Stimulated activated CD4-positive, alpha-beta T cell treated with anti-CD3 and anti-CD28 coated beads, TNF-alpha, amount 100 ng/mL, for 48 hours (primary cell): ENCODE results near the gene CHD8.

Experiments
- DNase-seq, 3 donors: peaks; one replicate each; pipeline ENCODE4 v3.0.0-alpha.2; 2020; ENCODE audit warnings: low read depth in 3 of 3

Gene CHD8

DNA sequence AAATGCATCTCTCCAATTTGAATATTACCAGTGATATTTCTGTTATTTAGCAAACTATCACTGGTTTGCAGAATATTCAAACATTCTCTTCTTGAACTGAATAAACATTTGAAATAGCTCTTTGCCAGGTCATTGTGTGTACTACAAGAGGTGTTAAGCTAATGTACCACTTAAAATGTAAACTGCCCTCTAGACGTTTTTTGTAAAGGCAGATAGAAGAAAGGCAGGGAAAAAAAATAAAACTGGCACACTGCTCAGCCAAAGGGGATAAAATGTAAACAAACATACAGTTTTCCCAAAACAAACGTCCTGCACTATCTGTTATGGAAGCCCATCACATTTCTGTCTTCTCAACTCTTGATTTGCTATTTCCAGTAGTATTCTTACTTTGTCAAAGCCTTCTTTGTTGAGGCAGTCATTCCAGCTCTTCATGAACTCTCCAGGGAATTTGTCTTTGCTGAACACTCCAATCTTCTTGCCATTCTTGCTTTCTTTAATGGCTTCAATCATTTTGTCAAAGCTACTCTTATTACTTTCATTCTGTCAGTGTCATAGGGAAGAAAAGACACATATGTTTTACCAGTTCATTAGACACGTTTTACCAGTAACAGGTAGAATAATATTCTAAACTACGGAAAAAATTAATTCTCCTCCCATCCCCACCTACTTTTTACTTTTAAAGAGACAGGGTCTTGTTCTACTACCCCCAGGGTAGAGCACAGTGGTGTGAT, 85.8 kb downstream of the CHD8 start:
- no peak for DNase-seq

DNA sequence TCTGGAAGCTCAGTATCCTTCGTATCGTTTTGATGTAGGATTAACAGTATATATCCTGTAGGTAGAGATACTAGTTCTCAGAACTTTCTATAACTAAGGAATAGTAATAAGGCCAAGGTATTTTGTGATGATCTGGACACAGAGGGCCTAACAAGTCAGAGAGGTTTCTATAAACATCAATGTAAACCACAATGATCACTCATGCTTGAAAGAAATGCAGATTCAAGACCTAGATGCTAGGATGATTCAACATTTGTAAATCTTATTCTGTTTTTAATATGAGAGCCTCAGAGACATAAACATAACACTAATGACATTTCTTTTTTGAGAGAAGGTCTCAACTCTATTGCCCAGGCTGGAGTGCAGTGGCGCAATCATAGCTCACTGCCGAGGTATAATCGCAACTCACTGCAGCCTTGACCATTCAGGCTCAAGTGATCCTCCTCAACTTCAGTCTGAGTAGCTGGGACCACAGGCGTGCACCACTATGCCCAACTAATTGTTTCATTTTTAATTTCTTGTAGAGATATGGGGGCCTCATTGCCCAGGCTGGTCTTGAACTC, 88.3 kb downstream of the CHD8 start:
- DNase-seq = no peak

DNA sequence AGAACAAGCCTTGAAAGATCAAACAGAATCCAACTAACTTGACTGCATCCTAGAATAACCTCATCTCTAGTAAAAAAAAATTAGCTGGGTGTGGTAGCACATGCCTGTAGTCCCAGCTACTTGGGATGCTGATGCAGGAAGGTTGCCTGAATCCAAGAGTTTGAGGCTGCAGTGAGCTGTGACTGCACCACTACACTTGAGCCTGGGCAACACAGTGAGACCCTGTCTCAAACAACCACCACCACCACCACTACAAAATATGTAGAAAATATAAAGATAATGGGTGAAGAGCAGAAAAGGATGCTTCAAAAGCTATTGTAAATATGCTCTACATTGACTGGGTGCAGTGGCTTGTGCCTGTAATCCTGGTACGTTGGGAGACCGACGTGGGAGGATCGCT, 99.4 kb downstream of the CHD8 start:
- no peak for DNase-seq

GRCh38 chr14:21352587-21352986, 103.3 kb downstream of the CHD8 start:
- DNase-seq = no peak

DNA sequence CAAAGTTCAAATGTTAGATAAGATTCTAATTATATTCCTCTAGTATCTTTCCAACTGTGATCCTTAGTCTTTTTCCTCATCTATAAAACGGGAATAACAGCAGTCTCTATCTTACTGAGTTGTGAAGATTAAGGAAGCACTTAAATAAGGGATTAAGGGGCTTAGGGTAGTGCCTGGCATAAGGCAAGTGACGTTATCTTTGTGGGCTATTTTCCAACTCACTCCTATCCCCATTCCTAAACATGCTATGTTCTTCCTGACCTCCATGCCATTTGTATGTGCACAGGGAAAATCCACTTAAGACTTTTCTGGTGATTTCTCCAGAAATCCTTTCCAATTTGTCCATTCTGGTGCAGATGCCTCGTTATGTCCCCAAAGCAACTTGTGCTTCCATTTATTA, 105.4 kb downstream of the CHD8 start:
- DNase-seq = no peak

DNA sequence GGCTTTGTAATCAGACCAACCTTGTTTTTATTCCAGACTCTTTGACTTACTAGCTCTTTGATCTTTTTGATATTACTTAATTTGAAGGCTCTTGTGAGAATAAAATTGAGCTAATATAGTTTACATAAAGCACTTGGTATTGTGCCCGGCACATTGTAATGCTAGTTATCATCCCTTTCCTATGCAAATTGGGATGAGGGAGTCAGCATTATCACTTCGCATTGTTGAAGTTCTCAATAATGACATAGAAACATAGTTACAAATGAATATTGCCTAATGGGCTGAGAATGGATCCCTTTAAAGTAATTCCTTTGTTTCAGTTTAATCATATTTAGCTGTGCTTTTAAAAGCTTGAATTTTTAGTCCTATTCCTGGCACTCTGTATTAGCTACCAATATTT, 108.7 kb downstream of the CHD8 start:
- no peak for DNase-seq

DNA sequence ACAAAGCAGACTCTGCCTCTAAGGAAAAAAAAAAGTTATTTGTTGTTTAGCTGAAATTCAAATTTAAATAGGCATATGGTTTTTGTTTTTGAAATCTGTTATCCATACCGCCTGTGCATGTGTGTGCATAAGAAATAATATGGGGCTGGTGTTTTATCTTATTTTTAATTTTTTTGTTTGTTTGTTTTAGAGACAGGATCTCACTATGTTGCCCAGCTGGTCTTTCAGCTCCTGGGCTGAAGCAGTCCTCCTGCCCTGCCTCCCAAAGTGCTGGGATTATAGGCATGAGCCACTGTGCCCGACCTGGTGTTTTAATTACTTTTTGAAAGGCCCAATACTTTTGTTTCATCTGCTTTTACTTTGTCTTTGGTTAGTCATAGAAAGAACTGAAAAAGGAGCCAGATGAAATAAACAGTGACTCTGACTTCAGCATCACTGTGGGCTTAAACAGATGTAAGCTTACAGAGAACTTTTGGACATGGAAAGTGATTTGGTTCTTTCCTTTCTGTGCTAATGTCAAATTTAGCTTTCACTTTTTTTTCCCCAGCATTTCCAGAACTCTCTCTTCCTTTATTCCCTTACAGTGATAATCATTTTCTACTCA, 109.3 kb downstream of the CHD8 start:
- no peak for DNase-seq

DNA sequence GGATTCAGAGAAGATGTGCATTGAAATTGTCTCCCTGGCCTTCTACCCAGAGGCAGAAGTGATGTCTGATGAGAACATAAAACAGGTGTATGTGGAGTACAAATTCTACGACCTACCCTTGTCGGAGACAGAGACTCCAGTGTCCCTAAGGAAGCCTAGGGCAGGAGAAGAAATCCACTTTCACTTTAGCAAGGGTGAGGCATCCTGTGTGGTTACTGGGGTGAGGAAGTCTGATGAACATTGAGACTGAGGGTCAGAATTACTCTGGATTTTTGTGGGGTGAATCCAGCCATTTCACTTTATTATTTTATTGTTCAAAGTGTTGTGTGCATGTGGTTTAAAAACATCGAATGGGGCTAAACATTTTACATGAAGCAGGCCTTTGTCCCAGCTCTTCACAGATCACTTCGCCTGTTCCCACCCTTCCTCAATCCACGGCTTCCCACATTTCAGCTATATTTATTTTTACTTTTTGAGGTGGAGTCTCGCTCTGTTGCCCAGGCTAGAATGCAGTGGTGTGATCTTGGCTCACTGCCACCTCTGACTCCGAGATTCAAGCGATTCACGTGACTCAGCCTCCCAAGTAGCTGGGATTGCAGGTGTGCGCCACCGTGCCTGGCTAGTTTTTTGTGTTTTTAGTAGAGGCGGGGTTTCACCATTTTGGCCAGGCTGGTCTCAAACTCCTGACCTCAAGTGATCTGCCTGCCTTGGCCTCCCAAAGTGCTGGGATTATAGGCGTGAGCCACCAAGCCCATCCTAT, 112.7 kb downstream of the CHD8 start:
- no peak for DNase-seq
